ENCODE measurements around the gene PODXL2.

The PODXL2 gene

DNA sequence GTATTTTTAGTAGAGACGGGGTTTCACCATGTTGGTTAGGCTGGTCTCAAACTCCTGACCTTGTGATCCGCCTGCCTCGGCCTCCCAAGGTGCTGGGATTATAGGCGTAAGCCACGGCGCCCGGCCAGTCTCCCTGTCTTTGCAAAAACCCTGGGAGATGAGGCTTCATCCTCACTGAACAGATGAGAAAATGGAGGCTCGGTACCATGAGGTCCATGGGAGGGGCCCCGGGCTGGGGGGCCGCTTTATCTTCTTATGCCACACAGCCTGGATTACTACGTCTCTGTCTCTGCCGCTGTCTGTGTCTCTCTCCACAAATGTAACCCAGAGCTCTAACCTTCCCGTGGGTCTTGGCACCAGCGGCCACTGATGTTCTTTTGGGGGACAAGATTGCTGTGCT lies 82.9 kb downstream of the PODXL2 start:
- TF ChIP-seq, protein P1, sequence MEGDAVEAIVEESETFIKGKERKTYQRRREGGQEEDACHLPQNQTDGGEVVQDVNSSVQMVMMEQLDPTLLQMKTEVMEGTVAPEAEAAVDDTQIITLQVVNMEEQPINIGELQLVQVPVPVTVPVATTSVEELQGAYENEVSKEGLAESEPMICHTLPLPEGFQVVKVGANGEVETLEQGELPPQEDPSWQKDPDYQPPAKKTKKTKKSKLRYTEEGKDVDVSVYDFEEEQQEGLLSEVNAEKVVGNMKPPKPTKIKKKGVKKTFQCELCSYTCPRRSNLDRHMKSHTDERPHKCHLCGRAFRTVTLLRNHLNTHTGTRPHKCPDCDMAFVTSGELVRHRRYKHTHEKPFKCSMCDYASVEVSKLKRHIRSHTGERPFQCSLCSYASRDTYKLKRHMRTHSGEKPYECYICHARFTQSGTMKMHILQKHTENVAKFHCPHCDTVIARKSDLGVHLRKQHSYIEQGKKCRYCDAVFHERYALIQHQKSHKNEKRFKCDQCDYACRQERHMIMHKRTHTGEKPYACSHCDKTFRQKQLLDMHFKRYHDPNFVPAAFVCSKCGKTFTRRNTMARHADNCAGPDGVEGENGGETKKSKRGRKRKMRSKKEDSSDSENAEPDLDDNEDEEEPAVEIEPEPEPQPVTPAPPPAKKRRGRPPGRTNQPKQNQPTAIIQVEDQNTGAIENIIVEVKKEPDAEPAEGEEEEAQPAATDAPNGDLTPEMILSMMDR (IDR thresholded peaks at IDR 0.05; ENCODE audit: low read depth, low read length, missing control alignments) = no peak
- H3K4me3 ChIP-seq (ENCODE audit: low read depth, low read length) = no peak overlapping the region
- no peak for DNase-seq (ENCODE audit: low read depth)
- in situ Hi-C loops (cut with HindIII; ENCODE audit: low sequenced_read_pairs) = no loop called here

DNA sequence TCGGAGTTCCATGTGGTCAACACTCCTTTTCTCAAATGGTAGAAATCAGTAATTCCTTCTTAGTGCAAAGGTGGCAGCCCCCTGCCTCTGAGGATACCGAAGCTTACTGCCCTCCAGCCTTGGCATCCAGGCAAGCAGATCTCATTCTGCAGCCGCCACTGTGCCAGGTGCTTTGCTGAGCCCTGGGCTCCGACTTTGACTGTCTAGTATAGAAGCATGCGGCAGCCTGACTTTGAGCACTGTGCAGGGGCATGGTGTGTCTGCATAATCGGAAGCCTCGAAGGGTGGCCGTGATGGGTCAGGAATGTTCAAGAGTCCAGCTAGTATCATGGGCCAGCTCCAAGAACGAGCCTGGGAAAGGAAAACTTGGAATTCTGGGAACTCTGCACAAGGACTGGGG lies 83.5 kb downstream of the PODXL2 start:
- no peak for DNase-seq (ENCODE audit: low read depth)
- no peak overlapping the region for H3K4me3 ChIP-seq (ENCODE audit: low read depth, low read length)
- TF ChIP-seq, protein P1 (IDR thresholded peaks at IDR 0.05; ENCODE audit: low read depth, low read length, missing control alignments) = no peak
- in situ Hi-C loops (cut with HindIII; ENCODE audit: low sequenced_read_pairs) = no loop called here

DNA sequence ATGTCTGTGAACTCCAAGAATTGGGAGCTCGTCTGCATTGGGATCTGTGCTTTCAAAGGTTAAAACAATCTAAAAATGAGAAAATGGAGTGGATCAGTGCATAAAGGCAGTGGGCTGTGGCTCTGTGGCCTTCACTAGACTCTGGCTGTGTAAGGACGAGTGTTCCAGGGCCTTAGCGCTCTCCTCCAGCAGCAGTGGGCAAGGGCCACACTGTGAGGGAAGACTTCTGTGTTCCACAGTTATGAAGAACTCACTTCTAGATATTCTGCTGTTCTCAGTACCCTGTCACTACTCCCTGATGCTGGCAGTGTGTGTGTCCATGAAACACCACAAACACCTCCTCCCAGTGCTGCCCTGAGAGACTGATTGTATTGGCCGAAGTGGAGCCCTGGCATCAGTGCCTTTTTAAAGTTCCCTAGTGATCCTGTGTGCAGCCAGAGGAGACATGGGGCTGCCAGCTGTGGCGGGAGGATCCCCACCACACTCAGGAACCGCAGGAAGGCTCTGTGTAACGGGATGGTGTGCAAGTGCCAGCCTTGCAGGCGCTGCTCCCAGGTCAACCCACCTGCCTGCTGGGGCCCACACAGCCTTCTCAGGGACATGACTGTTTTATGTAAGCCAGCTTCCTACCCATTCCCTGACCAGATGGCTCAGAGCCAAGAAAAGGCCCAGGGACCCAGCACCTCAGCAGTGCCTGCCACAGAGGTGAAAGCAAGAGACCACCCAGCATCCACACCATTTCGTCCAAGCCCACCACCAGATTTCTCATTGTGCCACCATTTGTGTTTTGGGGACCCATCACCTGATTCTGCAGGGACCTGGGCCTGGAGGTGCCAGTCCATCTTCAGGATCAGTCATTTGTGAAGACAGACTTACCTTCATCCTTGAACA lies 84.1 kb downstream of the PODXL2 start:
- in situ Hi-C loops (cut with HindIII; ENCODE audit: low sequenced_read_pairs) = no loop called here
- TF ChIP-seq, protein P1 (IDR thresholded peaks at IDR 0.05; ENCODE audit: low read depth, low read length, missing control alignments) = no peak
- H3K4me3 ChIP-seq (ENCODE audit: low read depth, low read length) = no peak overlapping the region
- no peak for DNase-seq (ENCODE audit: low read depth)

DNA sequence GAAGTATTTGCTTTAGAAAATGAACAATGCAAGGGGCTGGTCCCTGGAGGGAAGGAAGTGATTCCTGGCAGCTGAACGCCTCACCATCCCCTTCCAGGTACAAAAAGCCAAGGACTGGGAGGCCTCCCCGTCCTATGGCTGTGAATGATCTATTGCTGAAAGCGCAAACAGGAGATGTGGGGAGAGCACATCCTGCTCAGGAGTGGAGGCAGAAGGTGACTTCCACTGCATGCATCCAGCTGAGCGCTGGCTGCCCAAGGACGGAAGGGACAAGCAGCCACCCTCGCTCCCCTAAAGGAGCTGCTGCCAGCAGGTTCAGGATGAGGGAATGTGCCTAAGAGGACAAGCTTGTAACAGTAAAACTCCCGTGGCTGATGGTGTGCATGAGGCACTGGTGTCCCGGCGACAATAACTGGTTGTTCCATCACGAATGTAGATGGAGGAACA lies 85.2 kb downstream of the PODXL2 start:
- DNase-seq (ENCODE audit: low read depth) = no peak
- H3K4me3 ChIP-seq (ENCODE audit: low read depth, low read length) = no peak overlapping the region
- in situ Hi-C loops (cut with HindIII; ENCODE audit: low sequenced_read_pairs) = no loop called here
- TF ChIP-seq, protein P1 (IDR thresholded peaks at IDR 0.05; ENCODE audit: low read depth, low read length, missing control alignments) = no peak

DNA sequence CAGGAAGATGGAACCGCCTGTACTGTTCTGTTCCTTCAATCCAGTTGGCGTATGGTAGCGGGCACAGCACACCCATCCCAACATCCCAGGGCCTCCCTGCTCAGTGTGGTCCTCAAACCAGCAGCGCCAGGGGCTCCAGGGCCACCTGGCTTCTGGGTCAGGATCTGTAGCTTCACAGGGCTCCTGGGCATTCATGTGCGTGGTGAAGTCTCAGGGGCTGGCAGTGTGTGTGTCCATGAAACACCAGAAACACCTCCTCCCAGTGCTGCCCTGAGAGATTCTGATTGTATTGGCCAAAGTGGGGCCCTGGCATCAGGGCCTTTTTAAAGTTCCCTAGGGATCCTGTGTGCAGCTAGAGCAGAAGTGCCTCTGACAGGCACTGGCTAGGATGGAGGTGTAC lies 85.9 kb downstream of the PODXL2 start:
- TF ChIP-seq, protein P1 (IDR thresholded peaks at IDR 0.05; ENCODE audit: low read depth, low read length, missing control alignments) = no peak
- in situ Hi-C loops (cut with HindIII; ENCODE audit: low sequenced_read_pairs) = no loop called here
- DNase-seq (ENCODE audit: low read depth) = no peak
- H3K4me3 ChIP-seq (ENCODE audit: low read depth, low read length) = no peak overlapping the region

DNA sequence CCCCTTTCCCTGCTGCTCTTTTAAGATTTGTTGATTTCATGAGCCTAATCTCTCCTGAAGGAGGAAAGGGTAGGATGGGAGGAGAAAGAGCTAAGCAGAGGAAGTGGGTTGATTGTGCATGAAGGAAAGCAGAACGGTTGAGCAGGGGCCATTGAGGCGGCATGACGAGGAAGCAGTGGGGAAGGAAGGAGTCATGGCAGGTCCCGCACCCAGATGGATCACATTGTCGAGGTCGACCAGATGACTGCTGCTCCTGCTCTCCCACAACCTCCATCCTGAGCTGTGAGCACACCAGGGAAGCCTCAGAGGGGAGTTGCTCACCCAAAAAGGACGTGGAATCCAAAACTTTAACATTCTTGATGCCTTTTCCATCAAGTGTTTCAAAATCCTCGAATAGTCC lies 86.5 kb downstream of the PODXL2 start:
- no peak for DNase-seq (ENCODE audit: low read depth)
- no peak overlapping the region for H3K4me3 ChIP-seq (ENCODE audit: low read depth, low read length)
- in situ Hi-C loops (cut with HindIII; ENCODE audit: low sequenced_read_pairs) = no loop called here
- TF ChIP-seq, protein P1 (IDR thresholded peaks at IDR 0.05; ENCODE audit: low read depth, low read length, missing control alignments) = no peak

All from astrocyte of the cerebellum (primary cell).